ENCODE data around the gene OR56B4. TPM values are rescaled to one million over a fixed set of nuclear protein-coding genes. Genes with fewer than 3 reads are reported as not detected.

OR56B4 gene
- total RNA-seq, 4 donors from 2014 or later, result not detected

DNA sequence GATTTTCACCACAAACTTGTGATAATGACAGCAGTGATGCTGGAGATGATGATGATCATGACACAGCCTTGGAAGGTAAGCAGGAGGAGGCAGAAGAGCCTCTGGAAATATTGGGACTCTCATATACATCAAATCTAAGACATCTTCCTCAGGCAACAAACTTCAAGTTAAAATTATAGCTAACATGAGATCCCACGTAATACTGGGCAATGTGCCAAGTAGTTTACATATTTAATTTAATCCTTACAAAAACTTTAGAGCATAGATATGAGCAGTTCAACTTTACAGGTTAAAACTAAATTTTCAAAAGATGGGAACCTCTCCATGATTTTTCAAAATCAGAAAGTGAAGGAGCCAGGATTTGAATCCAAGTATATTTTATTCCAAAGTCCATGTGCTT, 43.6 kb downstream of the OR56B4 start:
- WGBS, result 12% methylated on average over 1 of the region's 1 CpG
- H3K27me3 ChIP-seq, result no peaks in the 10 kb centered on the region
- no peaks in the 10 kb centered on the region for H3K9me3 ChIP-seq
- TF ChIP-seq EP300 (IDR thresholded peaks at IDR 0.05) (no peak), POLR2A (IDR thresholded peaks at IDR 0.05) (no peak), POLR2AphosphoS5 (IDR thresholded peaks at IDR 0.05) (no peak)
- TF ChIP-seq, protein P1, sequence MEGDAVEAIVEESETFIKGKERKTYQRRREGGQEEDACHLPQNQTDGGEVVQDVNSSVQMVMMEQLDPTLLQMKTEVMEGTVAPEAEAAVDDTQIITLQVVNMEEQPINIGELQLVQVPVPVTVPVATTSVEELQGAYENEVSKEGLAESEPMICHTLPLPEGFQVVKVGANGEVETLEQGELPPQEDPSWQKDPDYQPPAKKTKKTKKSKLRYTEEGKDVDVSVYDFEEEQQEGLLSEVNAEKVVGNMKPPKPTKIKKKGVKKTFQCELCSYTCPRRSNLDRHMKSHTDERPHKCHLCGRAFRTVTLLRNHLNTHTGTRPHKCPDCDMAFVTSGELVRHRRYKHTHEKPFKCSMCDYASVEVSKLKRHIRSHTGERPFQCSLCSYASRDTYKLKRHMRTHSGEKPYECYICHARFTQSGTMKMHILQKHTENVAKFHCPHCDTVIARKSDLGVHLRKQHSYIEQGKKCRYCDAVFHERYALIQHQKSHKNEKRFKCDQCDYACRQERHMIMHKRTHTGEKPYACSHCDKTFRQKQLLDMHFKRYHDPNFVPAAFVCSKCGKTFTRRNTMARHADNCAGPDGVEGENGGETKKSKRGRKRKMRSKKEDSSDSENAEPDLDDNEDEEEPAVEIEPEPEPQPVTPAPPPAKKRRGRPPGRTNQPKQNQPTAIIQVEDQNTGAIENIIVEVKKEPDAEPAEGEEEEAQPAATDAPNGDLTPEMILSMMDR (IDR thresholded peaks at IDR 0.05), result no peak
- DNase-seq (ENCODE audit: low spot score in 2 of 2), result no peak
- no peaks in the 10 kb centered on the region for H3K36me3 ChIP-seq
- no peak overlapping the region for H3K4me3 ChIP-seq
- H3K27ac ChIP-seq, result no peak overlapping the region
- no peaks in the 10 kb centered on the region for H3K4me1 ChIP-seq

DNA sequence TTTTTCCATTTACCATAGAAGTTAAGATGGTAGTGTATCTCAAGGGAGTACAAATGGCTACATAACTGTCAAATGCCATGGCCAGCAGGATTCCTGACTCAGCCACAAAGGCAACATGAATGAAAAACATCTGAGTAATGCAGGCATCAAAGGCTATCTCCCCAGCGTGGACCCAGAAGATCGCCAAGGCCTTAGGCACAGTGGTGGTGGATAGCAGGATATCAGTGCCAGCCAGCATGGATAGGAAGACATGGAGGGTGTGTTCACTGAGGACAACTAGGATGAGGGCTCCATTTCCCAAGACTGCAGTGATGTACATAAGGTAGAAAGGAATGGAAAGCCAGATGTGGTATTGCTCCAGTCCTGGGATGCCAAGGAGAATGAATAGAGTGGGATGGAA, 44.6 kb downstream of the OR56B4 start:
- no peak for DNase-seq (ENCODE audit: low spot score in 2 of 2)
- no peak overlapping the region for H3K27ac ChIP-seq
- no peaks in the 10 kb centered on the region for H3K4me1 ChIP-seq
- H3K36me3 ChIP-seq, result no peaks in the 10 kb centered on the region
- no peaks in the 10 kb centered on the region for H3K9me3 ChIP-seq
- WGBS, result 82% methylated on average over 2 of the region's 2 CpGs
- TF ChIP-seq, protein P1 (IDR thresholded peaks at IDR 0.05), result no peak
- TF ChIP-seq POLR2A (IDR thresholded peaks at IDR 0.05) (no peak), POLR2AphosphoS5 (IDR thresholded peaks at IDR 0.05) (no peak), EP300 (IDR thresholded peaks at IDR 0.05) (no peak)
- H3K27me3 ChIP-seq, result no peaks in the 10 kb centered on the region
- H3K4me3 ChIP-seq, result no peak overlapping the region

DNA sequence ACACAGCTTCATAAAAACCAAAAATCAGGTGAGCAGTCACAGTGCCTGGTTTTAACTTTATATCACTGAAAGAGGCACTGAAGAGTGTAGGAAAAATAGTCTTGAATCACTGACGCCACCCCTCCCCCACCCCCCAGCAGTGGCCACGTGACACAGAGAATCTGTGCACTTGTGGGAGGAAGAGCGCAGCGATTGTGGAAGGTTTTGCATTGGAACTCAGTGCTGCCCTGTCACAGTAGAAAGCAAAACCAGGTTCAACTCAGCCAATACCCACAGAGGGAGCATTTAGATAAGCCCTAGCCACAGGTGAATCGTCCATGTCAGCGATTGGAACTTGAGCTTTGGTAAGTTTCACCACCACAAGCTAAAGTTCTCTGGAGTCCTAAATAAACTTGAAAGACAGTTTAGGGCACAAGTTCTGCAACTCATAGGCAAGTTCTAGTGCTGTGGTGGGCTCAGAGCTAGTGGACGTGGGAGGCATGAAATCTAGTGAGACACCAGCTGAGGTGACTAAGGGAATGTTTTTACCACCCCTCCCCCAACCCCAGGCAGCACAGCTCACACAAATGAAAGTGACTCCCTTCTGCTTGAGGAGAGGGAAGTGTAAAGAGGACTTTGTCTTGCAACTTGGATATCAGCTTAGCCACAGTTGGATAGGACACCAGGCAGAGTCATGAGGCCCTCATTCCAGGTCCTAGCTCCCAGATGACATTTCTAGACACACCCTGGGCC, 49.3 kb downstream of the OR56B4 start:
- Histone ChIP-seq H3K4me1 (no peaks in the 10 kb centered on the region), H3K36me3 (no peaks in the 10 kb centered on the region), H3K4me3 (no peak overlapping the region), H3K9me3 (no peaks in the 10 kb centered on the region), H3K27ac (no peak overlapping the region), H3K27me3 (no peaks in the 10 kb centered on the region)
- no peak for DNase-seq (ENCODE audit: low spot score in 2 of 2)
- TF ChIP-seq EP300 (IDR thresholded peaks at IDR 0.05) (no peak), POLR2AphosphoS5 (IDR thresholded peaks at IDR 0.05) (no peak), POLR2A (IDR thresholded peaks at IDR 0.05) (no peak)
- TF ChIP-seq, protein P1 (IDR thresholded peaks at IDR 0.05), result no peak
- WGBS, result 81% methylated on average over 7 of the region's 7 CpGs

Other genes with a start within 250 kb of the OR56B4 start
- gene OR52E8, start 250.0 kb upstream of the OR56B4 start, total RNA-seq, result not detected
- gene OR52E4, start 227.1 kb upstream of the OR56B4 start, total RNA-seq, result not detected
- not detected for gene OR52E5, start 214.5 kb upstream of the OR56B4 start, total RNA-seq
- gene OR56A3, start 165.4 kb upstream of the OR56B4 start, total RNA-seq, result not detected
- gene OR56A5, start 139.2 kb upstream of the OR56B4 start, total RNA-seq, result not detected
- gene OR52L1, start 120.7 kb upstream of the OR56B4 start, total RNA-seq, result not detected
- 1 to 10 TPM in 1 of 4 donors, under 1 TPM in 1, not detected in 2; 0.51 to 2.3 TPM for gene OR56A4, start 100.7 kb upstream of the OR56B4 start, total RNA-seq
- gene OR56A1, start 76.9 kb upstream of the OR56B4 start, total RNA-seq, result 1 to 10 TPM in 1 of 4 donors, under 1 TPM in 2, not detected in 1; 0.25 to 1.2 (median 0.31) TPM
- not detected for gene OR52B2, start 62.6 kb downstream of the OR56B4 start, total RNA-seq
- not detected for gene OR52W1, start 91.5 kb downstream of the OR56B4 start, total RNA-seq
- not detected for gene C11orf42, start 97.9 kb downstream of the OR56B4 start, total RNA-seq
- gene FHIP1B, start 127.0 kb downstream of the OR56B4 start, total RNA-seq, result 100 to 1,000 TPM in 2 of 4 donors, 10 to 100 TPM in 2; 67.8 to 133 (median 90.9) TPM
- gene CNGA4, start 131.4 kb downstream of the OR56B4 start, total RNA-seq, result not detected
- gene CCKBR, start 152.2 kb downstream of the OR56B4 start, total RNA-seq, result 1 to 10 TPM in 1 of 4 donors, under 1 TPM in 1, not detected in 2; 0.25 to 3.0 TPM
- gene CAVIN3, start 212.8 kb downstream of the OR56B4 start, total RNA-seq, result 10 to 100 TPM; 28.1 to 51.6 (median 36.7) TPM